Neural progenitor cell (in vitro differentiated cells): Measurements from ENCODE around the gene SLC10A7. TPM values are rescaled to one million over a fixed set of nuclear protein-coding genes. Genes with fewer than 3 reads are reported as not detected.

Source experiments
- DNase-seq: peaks from one replicate; pipeline ENCODE4 v3.0.0-alpha.2; 2016; ENCODE audit warnings: low spot score
- H2AFZ ChIP-seq: fragments of 200-600 bp; sonication (generic); replicated peaks from 2 replicates; pipeline ENCODE4 v1.6.1; 2016; ENCODE audit warnings: antibody characterized with exemption
- H3F3A ChIP-seq: fragments of 200-600 bp; sonication (generic); 2 replicates; pipeline ENCODE4 v1.6.1; 2016; ENCODE audit warnings: antibody characterized with exemption, low read depth
- H3K27ac ChIP-seq: fragments of 200-600 bp; sonication (generic); 2 replicates; pipeline ENCODE4 v1.5.1; 2016; ENCODE audit warnings: mild to moderate bottlenecking
- H3K27me3 ChIP-seq: fragments of 200-600 bp; sonication (generic); 2 replicates; pipeline ENCODE4 v1.6.1; 2016; ENCODE audit warnings: mild to moderate bottlenecking, moderate library complexity
- H3K36me3 ChIP-seq: fragments of 200-600 bp; sonication (generic); 2 replicates; pipeline ENCODE4 v1.5.1; 2016
- H3K4me1 ChIP-seq: fragments of 200-600 bp; sonication (generic); 2 replicates; pipeline ENCODE4 v1.6.1; 2016; ENCODE audit warnings: mixed run types
- H3K4me2 ChIP-seq: fragments of 200-600 bp; sonication (generic); 2 replicates; pipeline ENCODE4 v1.6.1; 2016
- H3K4me3 ChIP-seq: fragments of 200-600 bp; sonication (generic); 2 replicates; pipeline ENCODE4 v1.5.1; 2016
- H3K79me2 ChIP-seq: fragments of 200-600 bp; sonication (generic); 2 replicates; pipeline ENCODE4 v1.6.1; 2016; ENCODE audit warnings: low read depth
- H3K9ac ChIP-seq: fragments of 200-600 bp; sonication (generic); 2 replicates; pipeline ENCODE4 v1.6.1; 2016
- H3K9me3 ChIP-seq: fragments of 200-600 bp; sonication (generic); 2 replicates; pipeline ENCODE4 v1.5.1; 2016; ENCODE audit warnings: low read depth
- H4K20me1 ChIP-seq: fragments of 200-600 bp; sonication (generic); 2 replicates; pipeline ENCODE4 v1.6.1; 2016; ENCODE audit warnings: low read depth
- H3K27ac Mint-ChIP-seq: 3 replicates; pipeline ENCODE4 v1.8.0; 2021; ENCODE audit warnings: mixed read lengths
- H3K27me3 Mint-ChIP-seq: 2 replicates; pipeline ENCODE4 v1.8.0; 2022; ENCODE audit warnings: low read depth, mild to moderate bottlenecking, inconsistent platforms, moderate library complexity, mixed read lengths; ENCODE audit not compliant: insufficient read depth
- H3K36me3 Mint-ChIP-seq: 3 replicates; pipeline ENCODE4 v1.8.0; 2021; ENCODE audit warnings: mixed read lengths
- H3K4me1 Mint-ChIP-seq: 3 replicates; pipeline ENCODE4 v1.8.0; 2021; ENCODE audit warnings: mixed read lengths
- H3K4me3 Mint-ChIP-seq: 3 replicates; pipeline ENCODE4 v1.8.0; 2021; ENCODE audit warnings: mild to moderate bottlenecking, moderate library complexity, mixed read lengths
- H3K9me3 Mint-ChIP-seq: 3 replicates; pipeline ENCODE4 v1.8.0; 2020; ENCODE audit warnings: mixed read lengths
- CTCF ChIP-seq: fragments of 200-600 bp; sonication (generic); IDR thresholded peaks from 2 replicates; pipeline ENCODE4 v1.5.1; 2017; ENCODE audit warnings: antibody characterized with exemption, mild to moderate bottlenecking
- EZH2 ChIP-seq: fragments of 200-600 bp; sonication (generic); IDR thresholded peaks from 2 replicates; pipeline ENCODE4 v1.6.1; 2017; ENCODE audit warnings: antibody characterized with exemption, mild to moderate bottlenecking, moderate library complexity
- EZH2phosphoT487 ChIP-seq: fragments of 200-600 bp; sonication (generic); IDR thresholded peaks from 2 replicates; pipeline ENCODE4 v1.6.1; 2017; ENCODE audit warnings: antibody characterized with exemption
- total RNA-seq: library from RNA; depleted of rRNA; stranded (reverse); fragments of >200 nt; gene quantifications from 2 replicates; pipeline ENCODE4 v1.2.3, GENCODE V29; 2015; ENCODE audit warnings: low replicate concordance

SLC10A7 gene
- total RNA-seq, 1 donor from 2014 or later = 9.9 TPM

GRCh38 chr4:146336410-146336807 lies 185.3 kb downstream of the SLC10A7 start:
- Histone ChIP-seq H2AFZ (no peak overlapping the region), H3K27me3 (no peaks in the 10 kb centered on the region), H3K4me3 (no peak overlapping the region), H3K27ac (no peak overlapping the region), H3F3A (no peaks in the 10 kb centered on the region), H4K20me1 (no peaks in the 10 kb centered on the region), H3K9me3 (no peaks in the 10 kb centered on the region), H3K4me1 (no peaks in the 10 kb centered on the region), H3K79me2 (no peaks in the 10 kb centered on the region), H3K36me3 (no peaks in the 10 kb centered on the region), H3K4me2 (no peak overlapping the region), H3K9ac (no peak overlapping the region)
- Mint-ChIP-seq H3K9me3 (no peaks in the 10 kb centered on the region), H3K4me1 (no peaks in the 10 kb centered on the region), H3K27ac (no peak overlapping the region), H3K4me3 (no peak overlapping the region), H3K36me3 (no peaks in the 10 kb centered on the region), H3K27me3 (no peaks in the 10 kb centered on the region)
- no peak for DNase-seq
- TF ChIP-seq EZH2 = no peak

GRCh38 chr4:146335763-146336409 lies 185.9 kb downstream of the SLC10A7 start:
- Histone ChIP-seq H2AFZ (no peak overlapping the region), H3K9ac (no peak overlapping the region), H3K79me2 (no peaks in the 10 kb centered on the region), H3K4me2 (no peak overlapping the region), H4K20me1 (no peaks in the 10 kb centered on the region), H3F3A (no peaks in the 10 kb centered on the region), H3K27me3 (no peaks in the 10 kb centered on the region), H3K36me3 (no peaks in the 10 kb centered on the region), H3K9me3 (no peaks in the 10 kb centered on the region), H3K27ac (no peak overlapping the region), H3K4me3 (no peak overlapping the region), H3K4me1 (no peaks in the 10 kb centered on the region)
- TF ChIP-seq CTCF (no peak), EZH2 (no peak), EZH2phosphoT487 (no peak)
- H3K4me3 Mint-ChIP-seq = no peak overlapping the region
- no peak overlapping the region for H3K27ac Mint-ChIP-seq
- H3K36me3 Mint-ChIP-seq = no peaks in the 10 kb centered on the region
- no peaks in the 10 kb centered on the region for H3K4me1 Mint-ChIP-seq
- H3K27me3 Mint-ChIP-seq = no peaks in the 10 kb centered on the region
- no peaks in the 10 kb centered on the region for H3K9me3 Mint-ChIP-seq
- DNase-seq = no peak

GRCh38 chr4:146334862-146335449 lies 186.8 kb downstream of the SLC10A7 start:
- Histone ChIP-seq H3K9me3 (no peaks in the 10 kb centered on the region), H2AFZ (no peak overlapping the region), H3K9ac (no peak overlapping the region), H3K36me3 (no peaks in the 10 kb centered on the region), H3K27me3 (no peaks in the 10 kb centered on the region), H3K4me3 (no peak overlapping the region), H3K79me2 (no peaks in the 10 kb centered on the region), H4K20me1 (no peaks in the 10 kb centered on the region), H3K4me2 (no peak overlapping the region), H3K27ac (no peak overlapping the region), H3F3A (no peaks in the 10 kb centered on the region), H3K4me1 (no peaks in the 10 kb centered on the region)
- Mint-ChIP-seq H3K4me1 (no peaks in the 10 kb centered on the region), H3K36me3 (no peaks in the 10 kb centered on the region), H3K27ac (no peak overlapping the region), H3K9me3 (no peaks in the 10 kb centered on the region), H3K27me3 (no peaks in the 10 kb centered on the region), H3K4me3 (no peak overlapping the region)
- no peak for TF ChIP-seq EZH2
- TF ChIP-seq EZH2phosphoT487 = no peak
- TF ChIP-seq CTCF = no peak
- DNase-seq = no peak

- Histone ChIP-seq H2AFZ (no peak overlapping the region), H3K9me3 (no peaks in the 10 kb centered on the region), H3K4me1 (no peaks in the 10 kb centered on the region), H3K4me2 (no peak overlapping the region), H4K20me1 (no peaks in the 10 kb centered on the region), H3K4me3 (no peak overlapping the region), H3K27me3 (no peaks in the 10 kb centered on the region), H3F3A (no peaks in the 10 kb centered on the region), H3K27ac (no peak overlapping the region), H3K36me3 (no peaks in the 10 kb centered on the region), H3K79me2 (no peaks in the 10 kb centered on the region), H3K9ac (no peak overlapping the region)
- no peak for DNase-seq
- Mint-ChIP-seq H3K27ac (no peak overlapping the region), H3K27me3 (no peaks in the 10 kb centered on the region), H3K36me3 (no peaks in the 10 kb centered on the region), H3K9me3 (no peaks in the 10 kb centered on the region), H3K4me1 (no peaks in the 10 kb centered on the region), H3K4me3 (no peak overlapping the region)
- TF ChIP-seq CTCF = no peak
- no peak for TF ChIP-seq EZH2phosphoT487
- TF ChIP-seq EZH2 = no peak
Observed at GRCh38 chr4:146333895-146334262, 187.9 kb downstream of the SLC10A7 start.
